HepG2 (cell line): ENCODE measurements around the gene ARHGAP11B.
"Not testable (repeated sequence)": the region's sequence is repeated elsewhere in the genome, so short reads cannot be mapped to it uniquely, and the experiment has no call there.

Source experiments
- CBX2 ChIP-seq, 2 experiments: fragments of 200-600 bp in 1 of 2; sonication (generic); formaldehyde crosslinking in 1 of 2; IDR thresholded peaks; 2 replicates each; pipeline versions ENCODE4 v1.7.0 to v1.8.1; 2018 to 2022; ENCODE audit warnings: low read depth in 2 of 2, low read length in 1 of 2, mild to moderate bottlenecking in 1 of 2, missing genetic modification reagents in 1 of 2
- CEBPB ChIP-seq: IDR thresholded peaks from 2 replicates; pipeline ENCODE4 v1.6.1; 2011; ENCODE audit warnings: low read depth, low read length, improper control_type of control experiment, borderline replicate concordance
- CTCF ChIP-seq: sonication (generic); formaldehyde crosslinking; IDR thresholded peaks from 2 replicates; pipeline ENCODE4 v1.5.0; 2020; ENCODE audit warnings: mild to moderate bottlenecking, missing genetic modification reagents, moderate library complexity
- EHMT2 ChIP-seq: fragments of 200-600 bp; sonication (generic); IDR thresholded peaks from 2 replicates; pipeline ENCODE4 v1.7.0; 2017; ENCODE audit warnings: antibody characterized with exemption, low read depth, low read length, borderline replicate concordance
- EP300 ChIP-seq, 3 experiments: sonication (generic) in 1 of 3; formaldehyde crosslinking in 1 of 3; IDR thresholded peaks; 2 replicates each; pipeline versions ENCODE4 v1.5.1 to v1.6.1; 2011 to 2020; ENCODE audit warnings: low read depth in 2 of 3, low read length in 2 of 3, borderline replicate concordance in 1 of 3, improper control_type of control experiment in 1 of 3, mild to moderate bottlenecking in 1 of 3, missing genetic modification reagents in 1 of 3, moderate library complexity in 1 of 3
- HMGA1 ChIP-seq: sonication (generic); formaldehyde crosslinking; conservative IDR thresholded peaks from 2 replicates; pipeline ENCODE4 v1.4.0; 2020; ENCODE audit warnings: missing genetic modification reagents
- HNRNPK ChIP-seq: fragments of 200-400 bp; formaldehyde crosslinking; IDR thresholded peaks from 2 replicates; pipeline ENCODE4 v1.6.1; 2018; ENCODE audit warnings: low read length, low read depth, moderate library complexity, mild to moderate bottlenecking; ENCODE audit not compliant: poor library complexity, severe bottlenecking
- ZNF17 ChIP-seq: sonication (generic); formaldehyde crosslinking; IDR thresholded peaks from 2 replicates; pipeline ENCODE4 v1.5.0; 2020; ENCODE audit warnings: mild to moderate bottlenecking, missing genetic modification reagents
- ZNF232 ChIP-seq: sonication (generic); formaldehyde crosslinking; IDR thresholded peaks from 2 replicates; pipeline ENCODE4 v1.4.0; 2020; ENCODE audit warnings: missing genetic modification reagents, borderline replicate concordance
- ZNF558 ChIP-seq: sonication (generic); formaldehyde crosslinking; IDR thresholded peaks from 2 replicates; pipeline ENCODE4 v1.9.0; 2022; ENCODE audit warnings: mild to moderate bottlenecking, missing genetic modification reagents, borderline replicate concordance
- ZNF597 ChIP-seq: sonication (generic); formaldehyde crosslinking; IDR thresholded peaks from 2 replicates; pipeline ENCODE4 v1.5.0; 2020; ENCODE audit warnings: missing genetic modification reagents

- TF ChIP-seq ZNF558; CBX2 (IDR thresholded peaks at IDR 0.05; ENCODE audit: low read depth, low read length); CBX2 (CRISPR knock-in tag; IDR thresholded peaks at IDR 0.05; ENCODE audit: low read depth); EP300 (IDR thresholded peaks at IDR 0.05; ENCODE audit: low read depth in 2 of 2, low read length in 2 of 2); EP300 (CRISPR knock-in tag; IDR thresholded peaks at IDR 0.05; ENCODE audit: borderline replicate concordance); HNRNPK; ZNF17 (CRISPR knock-in tag); CEBPB; ZNF597 (CRISPR knock-in tag); CTCF (CRISPR knock-in tag); ZNF232 (CRISPR knock-in tag); HMGA1; EHMT2: not testable (repeated sequence)
Observed at GRCh38 chr15:30626194-30626565, 252 bp downstream of the ARHGAP11B start.
